HUES48 (cell line): Measurements from ENCODE around the gene FAM193A.
"Not testable (repeated sequence)": the region's sequence is repeated elsewhere in the genome, so short reads cannot be mapped to it uniquely, and the experiment has no call there.

Experiments
- H3K27ac ChIP-seq: one replicate; pipeline ENCODE4 v1.7.0; 2013; ENCODE audit warnings: low read depth, low read length, inconsistent platforms
- H3K27me3 ChIP-seq: 2 replicates; pipeline ENCODE4 v1.6.1; 2013; ENCODE audit warnings: mild to moderate bottlenecking, low read length; ENCODE audit not compliant: control insufficient read depth, insufficient read depth
- H3K36me3 ChIP-seq: 2 replicates; pipeline ENCODE4 v1.6.1; 2013; ENCODE audit warnings: low read length; ENCODE audit not compliant: control insufficient read depth, insufficient read depth
- H3K4me1 ChIP-seq: 2 replicates; pipeline ENCODE4 v1.6.1; 2013; ENCODE audit warnings: mild to moderate bottlenecking, low read length; ENCODE audit not compliant: control insufficient read depth, insufficient read depth
- H3K4me3 ChIP-seq: 2 replicates; pipeline ENCODE4 v1.5.1; 2013; ENCODE audit warnings: mild to moderate bottlenecking, low read depth, low read length
- H3K9ac ChIP-seq: 2 replicates; pipeline ENCODE4 v1.6.1; 2013; ENCODE audit warnings: mild to moderate bottlenecking, low read depth, low read length, moderate library complexity
- H3K9me3 ChIP-seq: 2 replicates; pipeline ENCODE4 v1.6.1; 2013; ENCODE audit warnings: low read length; ENCODE audit not compliant: control insufficient read depth, insufficient read depth

Gene FAM193A

GRCh38 chr4:2728806-2729532 lies 192.5 kb downstream of the FAM193A start:
- Histone ChIP-seq H3K4me3 (no peak overlapping the region), H3K9me3 (no peaks in the 10 kb centered on the region), H3K9ac (no peak overlapping the region), H3K4me1 (no peaks in the 10 kb centered on the region), H3K36me3 (peaks cover 32% of the 10 kb centered on the region), H3K27me3 (no peaks in the 10 kb centered on the region), H3K27ac (no peak overlapping the region)

GRCh38 chr4:2729533-2729875 lies 193.1 kb downstream of the FAM193A start:
- Histone ChIP-seq H3K9me3 (no peaks in the 10 kb centered on the region), H3K36me3 (peaks cover 30% of the 10 kb centered on the region), H3K4me3 (no peak overlapping the region), H3K9ac (no peak overlapping the region), H3K4me1 (no peaks in the 10 kb centered on the region), H3K27me3 (no peaks in the 10 kb centered on the region), H3K27ac (no peak overlapping the region)

GRCh38 chr4:2731907-2732317 lies 195.5 kb downstream of the FAM193A start:
- no peak overlapping the region for H3K4me3 ChIP-seq
- H3K36me3 ChIP-seq, result peaks cover 28% of the 10 kb centered on the region
- no peak overlapping the region for H3K9ac ChIP-seq
- H3K9me3 ChIP-seq, result 0 out of 2 replicates have a peak, but pooled peaks cover 3% of the 10 kb centered on the region
- no peaks in the 10 kb centered on the region for H3K4me1 ChIP-seq
- no peaks in the 10 kb centered on the region for H3K27me3 ChIP-seq
- H3K27ac ChIP-seq, result no peak overlapping the region

GRCh38 chr4:2732526-2732925 lies 196.1 kb downstream of the FAM193A start:
- Histone ChIP-seq H3K9ac (no peak overlapping the region), H3K4me3 (no peak overlapping the region), H3K9me3 (0 out of 2 replicates have a peak, but pooled peaks cover 3% of the 10 kb centered on the region), H3K36me3 (peaks cover 28% of the 10 kb centered on the region), H3K27ac (no peak overlapping the region), H3K4me1 (no peaks in the 10 kb centered on the region), H3K27me3 (no peaks in the 10 kb centered on the region)

GRCh38 chr4:2733001-2733843 lies 196.8 kb downstream of the FAM193A start:
- Histone ChIP-seq H3K4me3 (no peak overlapping the region), H3K9me3 (0 out of 2 replicates have a peak, but pooled peaks cover 3% of the 10 kb centered on the region), H3K9ac (no peak overlapping the region), H3K27me3 (no peaks in the 10 kb centered on the region), H3K36me3 (peaks cover 28% of the 10 kb centered on the region), H3K4me1 (no peaks in the 10 kb centered on the region), H3K27ac (no peak overlapping the region)

GRCh38 chr4:2733844-2734574 lies 197.6 kb downstream of the FAM193A start:
- H3K9ac ChIP-seq, result no peak overlapping the region
- 0 out of 2 replicates have a peak, but pooled peaks cover 3% of the 10 kb centered on the region for H3K9me3 ChIP-seq
- peak overlapping the region; percentile 5 for H3K27ac ChIP-seq
- H3K27me3 ChIP-seq, result no peaks in the 10 kb centered on the region
- H3K4me3 ChIP-seq, result no peak overlapping the region
- H3K4me1 ChIP-seq, result no peaks in the 10 kb centered on the region
- H3K36me3 ChIP-seq, result peaks cover 28% of the 10 kb centered on the region

- peaks cover 24% of the 10 kb centered on the region for H3K36me3 ChIP-seq
- 0 out of 2 replicates have a peak, but pooled peaks cover 3% of the 10 kb centered on the region for H3K9me3 ChIP-seq
- H3K27me3 ChIP-seq, result no peaks in the 10 kb centered on the region
- no peak overlapping the region for H3K9ac ChIP-seq
- no peak overlapping the region for H3K27ac ChIP-seq
- H3K4me1 ChIP-seq, result no peaks in the 10 kb centered on the region
- H3K4me3 ChIP-seq, result no peak overlapping the region
These were observed 198.2 kb downstream of the FAM193A start for GRCh38 chr4:2734612-2735011.

- no peak overlapping the region for H3K4me3 ChIP-seq
- H3K36me3 ChIP-seq, result peaks cover 24% of the 10 kb centered on the region
- no peaks in the 10 kb centered on the region for H3K4me1 ChIP-seq
- H3K9ac ChIP-seq, result no peak overlapping the region
- H3K9me3 ChIP-seq, result 0 out of 2 replicates have a peak, but pooled peaks cover 3% of the 10 kb centered on the region
- H3K27me3 ChIP-seq, result no peaks in the 10 kb centered on the region
- no peak overlapping the region for H3K27ac ChIP-seq
These were observed 199.4 kb downstream of the FAM193A start for GRCh38 chr4:2735869-2736268.

GRCh38 chr4:2738296-2738695 lies 201.8 kb downstream of the FAM193A start:
- H3K36me3 ChIP-seq, result peaks cover 18% of the 10 kb centered on the region
- not testable (repeated sequence) for H3K4me1 ChIP-seq, H3K9ac ChIP-seq, H3K27me3 ChIP-seq, H3K9me3 ChIP-seq, H3K4me3 ChIP-seq, H3K27ac ChIP-seq

GRCh38 chr4:2741626-2742025 lies 205.2 kb downstream of the FAM193A start:
- Histone ChIP-seq H3K27ac (no peak overlapping the region), H3K27me3 (no peaks in the 10 kb centered on the region), H3K36me3 (peaks cover 49% of the 10 kb centered on the region), H3K4me3 (no peak overlapping the region), H3K9ac (no peak overlapping the region), H3K9me3 (no peaks in the 10 kb centered on the region), H3K4me1 (no peaks in the 10 kb centered on the region)
